Liver (tissue), 3 donors: ENCODE measurements around the gene C22orf42.
"Not testable (repeated sequence)": the region's sequence is repeated elsewhere in the genome, so short reads cannot be mapped to it uniquely, and the experiment has no call there.

Experiments used
- RAD21 ChIP-seq, 2 donors: IDR thresholded peaks; 2 replicates each; pipeline ENCODE4 v1.6.1; 2016; ENCODE audit warnings: antibody characterized with exemption in 2 of 2, mild to moderate bottlenecking in 2 of 2
- TAF1 ChIP-seq: conservative IDR thresholded peaks from 2 replicates; pipeline ENCODE4 v1.6.1; 2016; ENCODE audit warnings: antibody characterized with exemption, mild to moderate bottlenecking
- TF ChIP-seq, protein P1 (sequence below): IDR thresholded peaks from 2 replicates; pipeline ENCODE4 v1.6.1; 2016; ENCODE audit warnings: antibody characterized with exemption, mild to moderate bottlenecking
- TF ChIP-seq, protein P2 (sequence below): fragments of 150-350 bp; IDR thresholded peaks from 2 replicates; pipeline ENCODE4 v1.5.1; 2017; ENCODE audit warnings: improper control_type of control experiment, low read depth, low read length; ENCODE audit not compliant: missing input control
- TF ChIP-seq, protein P3 (sequence below): IDR thresholded peaks from 2 replicates; pipeline ENCODE4 v1.6.1; 2016; ENCODE audit warnings: antibody characterized with exemption
- TF ChIP-seq, protein P4 (sequence below): IDR thresholded peaks from 2 replicates; pipeline ENCODE4 v1.6.1; 2016; ENCODE audit warnings: antibody characterized with exemption
- donor health status: healthy.
- donor health status: healthy.

DNA sequence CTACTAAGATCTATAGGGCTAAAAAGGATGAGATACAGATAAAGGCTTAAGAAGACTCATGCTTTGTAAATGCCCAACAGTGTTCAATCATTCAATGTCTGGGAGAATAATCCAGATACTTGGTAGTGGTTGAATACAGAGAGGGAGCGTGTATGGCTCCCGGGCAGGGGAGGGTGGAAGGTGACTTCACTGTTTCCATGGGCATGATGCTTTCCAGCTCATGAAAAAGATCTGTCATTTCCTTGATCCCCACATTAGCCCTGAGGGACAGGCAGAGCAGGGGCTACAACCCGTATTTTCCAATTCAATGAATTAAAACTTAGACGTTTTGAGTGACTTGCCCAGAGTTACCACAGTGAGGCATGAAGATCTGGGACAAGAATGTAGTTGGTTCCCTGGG lies 4.4 kb downstream of the C22orf42 start:
- TF ChIP-seq, protein P1, sequence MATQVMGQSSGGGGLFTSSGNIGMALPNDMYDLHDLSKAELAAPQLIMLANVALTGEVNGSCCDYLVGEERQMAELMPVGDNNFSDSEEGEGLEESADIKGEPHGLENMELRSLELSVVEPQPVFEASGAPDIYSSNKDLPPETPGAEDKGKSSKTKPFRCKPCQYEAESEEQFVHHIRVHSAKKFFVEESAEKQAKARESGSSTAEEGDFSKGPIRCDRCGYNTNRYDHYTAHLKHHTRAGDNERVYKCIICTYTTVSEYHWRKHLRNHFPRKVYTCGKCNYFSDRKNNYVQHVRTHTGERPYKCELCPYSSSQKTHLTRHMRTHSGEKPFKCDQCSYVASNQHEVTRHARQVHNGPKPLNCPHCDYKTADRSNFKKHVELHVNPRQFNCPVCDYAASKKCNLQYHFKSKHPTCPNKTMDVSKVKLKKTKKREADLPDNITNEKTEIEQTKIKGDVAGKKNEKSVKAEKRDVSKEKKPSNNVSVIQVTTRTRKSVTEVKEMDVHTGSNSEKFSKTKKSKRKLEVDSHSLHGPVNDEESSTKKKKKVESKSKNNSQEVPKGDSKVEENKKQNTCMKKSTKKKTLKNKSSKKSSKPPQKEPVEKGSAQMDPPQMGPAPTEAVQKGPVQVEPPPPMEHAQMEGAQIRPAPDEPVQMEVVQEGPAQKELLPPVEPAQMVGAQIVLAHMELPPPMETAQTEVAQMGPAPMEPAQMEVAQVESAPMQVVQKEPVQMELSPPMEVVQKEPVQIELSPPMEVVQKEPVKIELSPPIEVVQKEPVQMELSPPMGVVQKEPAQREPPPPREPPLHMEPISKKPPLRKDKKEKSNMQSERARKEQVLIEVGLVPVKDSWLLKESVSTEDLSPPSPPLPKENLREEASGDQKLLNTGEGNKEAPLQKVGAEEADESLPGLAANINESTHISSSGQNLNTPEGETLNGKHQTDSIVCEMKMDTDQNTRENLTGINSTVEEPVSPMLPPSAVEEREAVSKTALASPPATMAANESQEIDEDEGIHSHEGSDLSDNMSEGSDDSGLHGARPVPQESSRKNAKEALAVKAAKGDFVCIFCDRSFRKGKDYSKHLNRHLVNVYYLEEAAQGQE, result not testable (repeated sequence)
- TF ChIP-seq, protein P2, sequence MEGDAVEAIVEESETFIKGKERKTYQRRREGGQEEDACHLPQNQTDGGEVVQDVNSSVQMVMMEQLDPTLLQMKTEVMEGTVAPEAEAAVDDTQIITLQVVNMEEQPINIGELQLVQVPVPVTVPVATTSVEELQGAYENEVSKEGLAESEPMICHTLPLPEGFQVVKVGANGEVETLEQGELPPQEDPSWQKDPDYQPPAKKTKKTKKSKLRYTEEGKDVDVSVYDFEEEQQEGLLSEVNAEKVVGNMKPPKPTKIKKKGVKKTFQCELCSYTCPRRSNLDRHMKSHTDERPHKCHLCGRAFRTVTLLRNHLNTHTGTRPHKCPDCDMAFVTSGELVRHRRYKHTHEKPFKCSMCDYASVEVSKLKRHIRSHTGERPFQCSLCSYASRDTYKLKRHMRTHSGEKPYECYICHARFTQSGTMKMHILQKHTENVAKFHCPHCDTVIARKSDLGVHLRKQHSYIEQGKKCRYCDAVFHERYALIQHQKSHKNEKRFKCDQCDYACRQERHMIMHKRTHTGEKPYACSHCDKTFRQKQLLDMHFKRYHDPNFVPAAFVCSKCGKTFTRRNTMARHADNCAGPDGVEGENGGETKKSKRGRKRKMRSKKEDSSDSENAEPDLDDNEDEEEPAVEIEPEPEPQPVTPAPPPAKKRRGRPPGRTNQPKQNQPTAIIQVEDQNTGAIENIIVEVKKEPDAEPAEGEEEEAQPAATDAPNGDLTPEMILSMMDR, result not testable (repeated sequence)
- TF ChIP-seq RAD21 (IDR thresholded peaks at IDR 0.05); TAF1: not testable (repeated sequence)
- TF ChIP-seq, protein P3, sequence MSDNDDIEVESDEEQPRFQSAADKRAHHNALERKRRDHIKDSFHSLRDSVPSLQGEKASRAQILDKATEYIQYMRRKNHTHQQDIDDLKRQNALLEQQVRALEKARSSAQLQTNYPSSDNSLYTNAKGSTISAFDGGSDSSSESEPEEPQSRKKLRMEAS, result not testable (repeated sequence)
- TF ChIP-seq, protein P4, sequence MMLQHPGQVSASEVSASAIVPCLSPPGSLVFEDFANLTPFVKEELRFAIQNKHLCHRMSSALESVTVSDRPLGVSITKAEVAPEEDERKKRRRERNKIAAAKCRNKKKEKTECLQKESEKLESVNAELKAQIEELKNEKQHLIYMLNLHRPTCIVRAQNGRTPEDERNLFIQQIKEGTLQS, result not testable (repeated sequence)
